Pulmonary artery endothelial cell (primary cell): ENCODE results near the gene ADAMTS17. TPM values are rescaled to one million over a fixed set of nuclear protein-coding genes. Genes with fewer than 3 reads are reported as not detected.

Source experiments
- DNase-seq: peaks from one replicate; pipeline ENCODE4 v3.0.0-alpha.2; 2011; ENCODE audit warnings: low read depth, low spot score
- total RNA-seq: library from RNA; depleted of rRNA; stranded (reverse); fragments of >200 nt; gene quantifications from 2 replicates; pipeline ENCODE4 v1.2.3, GENCODE V29; 2014

Gene ADAMTS17
- total RNA-seq, 1 donor from 2014 or later = 0.13 TPM

- DNase-seq = no peak
These were observed 340.4 kb downstream of the ADAMTS17 start for GRCh38 chr15:100001405-100001804.

GRCh38 chr15:99999282-100000070, 342.3 kb downstream of the ADAMTS17 start:
- no peak for DNase-seq

- no peak for DNase-seq
These were observed 343.1 kb downstream of the ADAMTS17 start for GRCh38 chr15:99998661-99999101.

- DNase-seq = no peak
These were observed 344.6 kb downstream of the ADAMTS17 start for GRCh38 chr15:99997112-99997651.

GRCh38 chr15:99996660-99997059, 345.1 kb downstream of the ADAMTS17 start:
- no peak for DNase-seq

- no peak for DNase-seq
These were observed 346.2 kb downstream of the ADAMTS17 start for GRCh38 chr15:99995543-99995942.

- no peak for DNase-seq
These were observed 346.9 kb downstream of the ADAMTS17 start for GRCh38 chr15:99994849-99995248.

- no peak for DNase-seq
These were observed 348.1 kb downstream of the ADAMTS17 start for GRCh38 chr15:99993681-99994131.

GRCh38 chr15:99993262-99993661, 348.5 kb downstream of the ADAMTS17 start:
- no peak for DNase-seq

GRCh38 chr15:99992611-99993231, 349.1 kb downstream of the ADAMTS17 start:
- DNase-seq = no peak

- no peak for DNase-seq
These were observed 352.7 kb downstream of the ADAMTS17 start for GRCh38 chr15:99989095-99989494.

GRCh38 chr15:99987701-99988100, 354.1 kb downstream of the ADAMTS17 start:
- DNase-seq = no peak

- DNase-seq = no peak
These were observed 354.7 kb downstream of the ADAMTS17 start for GRCh38 chr15:99987119-99987506.

- DNase-seq = no peak
These were observed 355.3 kb downstream of the ADAMTS17 start for GRCh38 chr15:99986297-99987118.

GRCh38 chr15:99985878-99986277, 355.9 kb downstream of the ADAMTS17 start:
- no peak for DNase-seq

GRCh38 chr15:99984491-99985243, 357.1 kb downstream of the ADAMTS17 start:
- no peak for DNase-seq

- DNase-seq = no peak
These were observed 357.9 kb downstream of the ADAMTS17 start for GRCh38 chr15:99983886-99984286.

GRCh38 chr15:99983171-99983885, 358.4 kb downstream of the ADAMTS17 start:
- no peak for DNase-seq

- no peak for DNase-seq
These were observed 359.1 kb downstream of the ADAMTS17 start for GRCh38 chr15:99982662-99983061.
